Choroid plexus epithelial cell (primary cell): ENCODE measurements around the gene FAM13A.
"Not testable (repeated sequence)": the region's sequence is repeated elsewhere in the genome, so short reads cannot be mapped to it uniquely, and the experiment has no call there.

Experiments used
- DNase-seq: peaks from one replicate; pipeline ENCODE4 v3.0.0-alpha.2; 2010; ENCODE audit warnings: low read depth
- H3K4me3 ChIP-seq: 2 replicates; pipeline ENCODE4 v1.5.1; 2011; ENCODE audit warnings: low read depth, mild to moderate bottlenecking, control low read depth, low read length, moderate library complexity
- TF ChIP-seq, protein P1 (sequence below): conservative IDR thresholded peaks from 2 replicates; pipeline ENCODE4 v1.5.1; 2011; ENCODE audit warnings: low read depth, mild to moderate bottlenecking, control low read depth, inconsistent platforms, low read length, moderate library complexity

FAM13A gene

DNA sequence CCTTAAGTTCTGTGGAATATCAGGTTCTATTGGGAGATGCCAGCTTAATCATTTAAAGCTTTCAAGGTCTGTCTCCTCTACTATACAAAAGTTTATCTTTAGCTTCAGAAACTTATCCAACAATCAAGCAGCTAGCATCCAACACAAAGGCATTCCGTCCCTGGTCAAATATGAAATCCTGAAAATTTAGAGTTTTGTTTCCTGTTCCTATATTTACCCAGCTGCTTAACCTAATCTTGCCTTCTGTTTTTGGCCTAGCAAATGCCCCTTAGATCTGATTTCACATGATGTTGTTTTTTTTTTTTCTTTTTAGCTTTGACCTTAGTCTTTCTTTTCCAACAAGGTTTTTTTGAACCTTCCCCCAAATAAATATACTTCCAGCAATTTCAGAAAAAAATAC is 33.8 kb downstream of the FAM13A start:
- TF ChIP-seq, protein P1, sequence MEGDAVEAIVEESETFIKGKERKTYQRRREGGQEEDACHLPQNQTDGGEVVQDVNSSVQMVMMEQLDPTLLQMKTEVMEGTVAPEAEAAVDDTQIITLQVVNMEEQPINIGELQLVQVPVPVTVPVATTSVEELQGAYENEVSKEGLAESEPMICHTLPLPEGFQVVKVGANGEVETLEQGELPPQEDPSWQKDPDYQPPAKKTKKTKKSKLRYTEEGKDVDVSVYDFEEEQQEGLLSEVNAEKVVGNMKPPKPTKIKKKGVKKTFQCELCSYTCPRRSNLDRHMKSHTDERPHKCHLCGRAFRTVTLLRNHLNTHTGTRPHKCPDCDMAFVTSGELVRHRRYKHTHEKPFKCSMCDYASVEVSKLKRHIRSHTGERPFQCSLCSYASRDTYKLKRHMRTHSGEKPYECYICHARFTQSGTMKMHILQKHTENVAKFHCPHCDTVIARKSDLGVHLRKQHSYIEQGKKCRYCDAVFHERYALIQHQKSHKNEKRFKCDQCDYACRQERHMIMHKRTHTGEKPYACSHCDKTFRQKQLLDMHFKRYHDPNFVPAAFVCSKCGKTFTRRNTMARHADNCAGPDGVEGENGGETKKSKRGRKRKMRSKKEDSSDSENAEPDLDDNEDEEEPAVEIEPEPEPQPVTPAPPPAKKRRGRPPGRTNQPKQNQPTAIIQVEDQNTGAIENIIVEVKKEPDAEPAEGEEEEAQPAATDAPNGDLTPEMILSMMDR, result no peak
- no peak for DNase-seq
- no peak overlapping the region for H3K4me3 ChIP-seq

GRCh38 chr4:89022426-89023128 is 34.4 kb downstream of the FAM13A start:
- H3K4me3 ChIP-seq, result no peak overlapping the region
- TF ChIP-seq, protein P1, result no peak
- DNase-seq, result no peak

- TF ChIP-seq, protein P1, result no peak
- no peak overlapping the region for H3K4me3 ChIP-seq
- no peak for DNase-seq
These were observed 35.3 kb downstream of the FAM13A start for GRCh38 chr4:89021684-89022083.

- H3K4me3 ChIP-seq, result no peak overlapping the region
- TF ChIP-seq, protein P1, result no peak
- DNase-seq, result no peak
These were observed 35.9 kb downstream of the FAM13A start for GRCh38 chr4:89021062-89021461.

DNA sequence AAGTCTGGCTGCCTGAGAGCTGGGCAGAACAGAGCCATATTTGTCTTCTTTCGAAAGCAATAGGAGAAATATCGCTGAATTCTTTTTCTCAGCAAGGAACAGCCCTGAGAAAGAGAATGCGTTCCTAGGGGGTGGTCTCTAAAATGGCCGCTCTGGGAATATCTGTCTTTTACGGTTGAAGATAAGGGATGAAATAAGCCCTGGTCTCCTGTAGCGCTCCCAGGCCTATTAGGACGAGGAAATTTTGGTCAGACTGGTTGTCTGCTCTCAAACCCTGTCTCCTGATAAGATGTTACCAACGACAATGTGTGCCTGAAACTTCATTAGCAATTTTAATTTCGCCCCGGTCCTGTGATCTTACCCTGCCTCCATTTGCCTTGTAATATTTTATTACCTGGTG is 42.1 kb downstream of the FAM13A start:
- not testable (repeated sequence) for DNase-seq, H3K4me3 ChIP-seq

DNA sequence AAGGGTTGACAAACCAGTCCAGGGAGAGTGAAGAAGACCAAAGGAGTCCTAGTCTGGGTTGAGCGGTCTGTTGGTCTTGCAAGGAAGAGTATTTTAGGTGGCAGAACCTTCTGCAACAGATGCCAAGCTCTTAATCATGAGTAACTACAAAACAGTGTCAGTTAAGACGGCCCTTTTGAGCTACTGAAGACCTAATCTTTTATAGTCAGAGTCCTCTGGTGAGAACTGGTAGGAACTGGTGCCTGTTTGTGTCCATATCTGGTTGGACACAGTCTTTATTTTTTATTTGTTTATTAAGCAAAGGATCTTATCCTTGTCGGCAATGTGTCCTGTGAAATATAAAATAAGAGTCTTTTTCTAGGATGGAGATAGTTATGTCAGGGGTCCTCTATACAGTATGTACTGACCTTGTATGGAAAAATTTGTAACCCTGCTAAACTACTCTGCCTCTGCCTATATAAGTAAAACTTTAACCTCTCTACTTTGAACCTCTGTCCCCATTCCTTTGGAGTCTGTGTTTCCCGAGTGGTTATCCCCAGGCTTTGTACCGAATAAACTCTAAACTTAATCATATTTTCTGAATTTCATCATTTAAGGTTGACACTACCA is 47.1 kb downstream of the FAM13A start:
- DNase-seq, result no peak
- TF ChIP-seq, protein P1, result no peak
- H3K4me3 ChIP-seq, result no peak overlapping the region

DNA sequence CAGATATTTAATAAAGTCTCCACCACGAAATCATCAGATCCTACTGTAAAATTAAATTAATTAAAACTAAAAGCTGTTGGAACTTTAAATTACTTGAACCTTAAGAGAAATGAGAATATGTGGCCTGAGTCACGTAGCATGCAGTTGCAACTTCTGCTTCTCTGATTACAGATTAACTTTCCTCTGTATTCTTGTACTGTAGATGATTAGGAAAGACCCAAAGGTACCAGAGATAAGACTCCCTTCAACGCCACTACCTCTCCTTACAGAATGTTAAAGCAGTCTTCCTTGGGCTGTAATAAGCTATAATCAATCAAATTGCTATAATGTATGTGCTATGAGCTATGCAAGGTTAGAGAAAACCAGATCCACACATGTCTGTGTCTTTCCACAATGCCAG is 47.9 kb downstream of the FAM13A start:
- TF ChIP-seq, protein P1, result no peak
- no peak for DNase-seq
- no peak overlapping the region for H3K4me3 ChIP-seq
